T-helper 22 cell (primary cell): ENCODE results near the gene TACO1.

Experiments used
- DNase-seq: peaks from one replicate; pipeline ENCODE4 v3.0.0-alpha.2; 2020; ENCODE audit warnings: low read depth

Gene TACO1

GRCh38 chr17:63601439-63602371 lies 1.0 kb downstream of the TACO1 start:
- no peak for DNase-seq

GRCh38 chr17:63609816-63610573 lies 9.3 kb downstream of the TACO1 start:
- no peak for DNase-seq

- DNase-seq: no peak
Observed at GRCh38 chr17:63610854-63611253, 10.2 kb downstream of the TACO1 start.

GRCh38 chr17:63611354-63611753 lies 10.7 kb downstream of the TACO1 start:
- no peak for DNase-seq

GRCh38 chr17:63613663-63614062 lies 13.0 kb downstream of the TACO1 start:
- DNase-seq: no peak

GRCh38 chr17:63621229-63621683 lies 20.6 kb downstream of the TACO1 start:
- DNase-seq: no peak

GRCh38 chr17:63621684-63622573 lies 21.2 kb downstream of the TACO1 start, which contains the start of gene MAP3K3:
MAP3K3 (plus strand) TSS chr17:63622417; CDS start chr17:63622760, 343 bp downstream.
- peak; percentile 99 for DNase-seq

- peak; percentile 55 for DNase-seq
Observed at GRCh38 chr17:63622574-63623390, 22.1 kb downstream of the TACO1 start.

- DNase-seq: no peak
Observed at GRCh38 chr17:63623786-63624530, 23.3 kb downstream of the TACO1 start.

GRCh38 chr17:63624531-63624880 lies 23.8 kb downstream of the TACO1 start:
- no peak for DNase-seq

- DNase-seq: no peak
Observed at GRCh38 chr17:63626551-63627180, 26.0 kb downstream of the TACO1 start.

GRCh38 chr17:63629627-63630026 lies 28.9 kb downstream of the TACO1 start:
- no peak for DNase-seq

- no peak for DNase-seq
Observed at GRCh38 chr17:63631062-63631461, 30.4 kb downstream of the TACO1 start.

- no peak for DNase-seq
Observed at GRCh38 chr17:63631626-63632025, 30.9 kb downstream of the TACO1 start.

GRCh38 chr17:63633742-63634141 lies 33.0 kb downstream of the TACO1 start:
- no peak for DNase-seq

- DNase-seq: no peak
Observed at GRCh38 chr17:63634163-63634562, 33.5 kb downstream of the TACO1 start.

- no peak for DNase-seq
Observed at GRCh38 chr17:63634816-63635215, 34.1 kb downstream of the TACO1 start.

- no peak for DNase-seq
Observed at GRCh38 chr17:63635290-63635689, 34.6 kb downstream of the TACO1 start.

GRCh38 chr17:63635787-63636186 lies 35.1 kb downstream of the TACO1 start:
- DNase-seq: no peak

GRCh38 chr17:63639125-63639524 lies 38.4 kb downstream of the TACO1 start:
- DNase-seq: no peak
